ENCODE results near the gene IFNLR1. TPM values are rescaled to one million over a fixed set of nuclear protein-coding genes. Genes with fewer than 3 reads are reported as not detected.

Gene IFNLR1
- polyA plus RNA-seq, 3 donors, result not detected

- no peak for TF ChIP-seq CTCF (IDR thresholded peaks at IDR 0.05)
- Histone ChIP-seq H3K27ac (ENCODE audit: low read depth in 1 of 2, low read length in 2 of 2) (no peak overlapping the region), H3K79me2 (ENCODE audit: insufficient read depth, low read length) (no peaks in the 10 kb centered on the region), H3K4me1 (ENCODE audit: control insufficient read depth in 1 of 2, insufficient read depth in 2 of 2, low read length in 2 of 2) (no peaks in the 10 kb centered on the region), H3K4me2 (replicated peaks; ENCODE audit: extremely low read depth, low read length, poor library complexity, severe bottlenecking) (no peak overlapping the region), H3K4me3 (replicated peaks in 1 of 3; ENCODE audit: low read depth in 2 of 3, low read length in 3 of 3) (no peak overlapping the region), H3K9ac (ENCODE audit: insufficient read depth, low read length, poor library complexity, severe bottlenecking) (no peak overlapping the region), H2AFZ (ENCODE audit: insufficient read depth, low read depth, low read length, poor library complexity, severe bottlenecking) (no peak overlapping the region), H3K36me3 (replicated peaks in 1 of 2; ENCODE audit: control insufficient read depth in 1 of 2, insufficient read depth in 2 of 2, low read length in 2 of 2) (no peaks in the 10 kb centered on the region), H4K20me1 (ENCODE audit: insufficient read depth, low read length) (no peaks in the 10 kb centered on the region), H3K9me3 (replicated peaks in 1 of 2; ENCODE audit: control insufficient read depth in 1 of 2, insufficient read depth in 1 of 2, low read length in 2 of 2) (no peaks in the 10 kb centered on the region), H3K27me3 (ENCODE audit: control insufficient read depth in 2 of 2, insufficient read depth in 2 of 2, low read length in 2 of 2) (peaks cover 0 to 2% of the 10 kb centered on the region in 2 donors)
- Mint-ChIP-seq H3K4me1 (peaks cover 12% of the 10 kb centered on the region), H3K36me3 (no peaks in the 10 kb centered on the region), H3K27me3 (ENCODE audit: low read depth in 3 of 3) (peaks cover 12 to 27% (median 17%) of the 10 kb centered on the region in 3 donors), H3K27ac (no peak overlapping the region), H3K9me3 (peaks cover 0 to 2% (median 0%) of the 10 kb centered on the region in 7 donors), H3K4me3 (peak overlapping the region in 1 of 2 donors; percentile 54)
- intact Hi-C loops (cut with micrococcal nuclease), result no loop called here
- no peak for DNase-seq
- 94% methylated on average over 19 of the region's 20 CpGs for WGBS (ENCODE audit: insufficient coverage)
Observed at GRCh38 chr1:24111262-24111995, 75.7 kb downstream of the IFNLR1 start.

GRCh38 chr1:24110642-24111261 lies 76.3 kb downstream of the IFNLR1 start:
- no peak overlapping the region for H3K27ac ChIP-seq (ENCODE audit: low read depth in 1 of 2, low read length in 2 of 2)
- intact Hi-C loops (cut with micrococcal nuclease), result no loop called here
- 92% methylated on average over 12 of the region's 14 CpGs for WGBS (ENCODE audit: insufficient coverage)
- no peak overlapping the region for H2AFZ ChIP-seq (ENCODE audit: insufficient read depth, low read depth, low read length, poor library complexity, severe bottlenecking)
- Mint-ChIP-seq H3K27ac (no peak overlapping the region), H3K9me3 (peaks cover 0 to 2% (median 0%) of the 10 kb centered on the region in 7 donors), H3K4me3 (no peak overlapping the region), H3K36me3 (no peaks in the 10 kb centered on the region), H3K4me1 (peaks cover 12% of the 10 kb centered on the region), H3K27me3 (ENCODE audit: low read depth in 3 of 3) (peaks cover 12 to 26% (median 16%) of the 10 kb centered on the region in 3 donors)
- H3K9me3 ChIP-seq (replicated peaks in 1 of 2; ENCODE audit: control insufficient read depth in 1 of 2, insufficient read depth in 1 of 2, low read length in 2 of 2), result no peaks in the 10 kb centered on the region
- no peaks in the 10 kb centered on the region for H3K36me3 ChIP-seq (replicated peaks in 1 of 2; ENCODE audit: control insufficient read depth in 1 of 2, insufficient read depth in 2 of 2, low read length in 2 of 2)
- TF ChIP-seq CTCF (IDR thresholded peaks at IDR 0.05), result no peak
- H3K9ac ChIP-seq (ENCODE audit: insufficient read depth, low read length, poor library complexity, severe bottlenecking), result no peak overlapping the region
- no peak for DNase-seq
- H4K20me1 ChIP-seq (ENCODE audit: insufficient read depth, low read length), result no peaks in the 10 kb centered on the region
- H3K4me3 ChIP-seq (replicated peaks in 1 of 3; ENCODE audit: low read depth in 2 of 3, low read length in 3 of 3), result no peak overlapping the region
- no peaks in the 10 kb centered on the region for H3K79me2 ChIP-seq (ENCODE audit: insufficient read depth, low read length)
- no peaks in the 10 kb centered on the region for H3K4me1 ChIP-seq (ENCODE audit: control insufficient read depth in 1 of 2, insufficient read depth in 2 of 2, low read length in 2 of 2)
- H3K4me2 ChIP-seq (replicated peaks; ENCODE audit: extremely low read depth, low read length, poor library complexity, severe bottlenecking), result no peak overlapping the region
- peaks cover 0 to 2% of the 10 kb centered on the region in 2 donors for H3K27me3 ChIP-seq (ENCODE audit: control insufficient read depth in 2 of 2, insufficient read depth in 2 of 2, low read length in 2 of 2)

Measured in CD14-positive monocyte (primary cell).